ENCODE measurements around the gene DNAJC1. TPM values are rescaled to one million over a fixed set of nuclear protein-coding genes. Genes with fewer than 3 reads are reported as not detected.
"Not testable (repeated sequence)": the region's sequence is repeated elsewhere in the genome, so short reads cannot be mapped to it uniquely, and the experiment has no call there.

DNAJC1 gene
- total RNA-seq, 2 experiments from 2014 or later, result 21.4 to 22.4 TPM

DNA sequence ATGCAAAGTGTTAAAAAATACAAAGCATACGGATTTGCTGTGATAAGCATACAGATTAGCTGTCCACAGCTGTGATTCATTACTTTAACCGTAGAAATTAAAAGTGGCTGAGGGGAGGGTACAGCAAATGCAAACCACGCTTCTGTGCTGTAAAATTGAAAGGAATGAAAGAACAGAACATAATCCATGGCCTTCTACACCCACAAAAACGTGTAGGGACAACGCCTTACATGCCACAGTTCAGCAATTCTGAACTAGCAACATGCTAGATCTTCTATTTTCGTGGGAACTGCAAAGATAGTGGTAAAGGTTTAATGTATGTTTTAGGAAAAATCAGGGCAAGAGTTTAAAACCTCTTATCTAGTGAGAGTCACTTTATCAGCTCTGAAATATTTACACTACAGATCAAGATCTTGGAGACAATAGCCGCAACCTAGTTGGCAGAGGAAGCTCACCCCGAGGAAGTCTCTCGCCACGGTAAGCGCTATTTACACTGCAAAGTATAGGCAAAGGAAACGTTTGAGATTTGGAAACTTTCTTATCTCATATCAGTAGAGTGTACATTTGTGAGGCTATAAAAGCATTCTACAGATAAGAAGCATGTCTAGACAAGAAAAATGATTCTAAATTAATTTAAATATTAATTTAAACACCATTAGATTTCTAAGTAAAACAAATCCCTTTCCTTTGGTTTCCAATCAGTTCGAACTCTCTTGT is 275.9 kb downstream of the DNAJC1 start:
- CTCF ChIA-PET, result interaction anchor here (5.8 kb wide), 1 partner anchor 231 kb away, joined by 48 read pairs; no protein-coding TSS in a partner anchor
- DNase-seq, result no peak
- ATAC-seq, result no peak
- peaks cover 32% of the 10 kb centered on the region for H3K36me3 Mint-ChIP-seq (ENCODE audit: low read depth)
- peaks cover 31% of the 10 kb centered on the region for H3K4me1 Mint-ChIP-seq (ENCODE audit: low read depth)
- H3K4me3 Mint-ChIP-seq, result no peak overlapping the region
- H3K27me3 Mint-ChIP-seq (ENCODE audit: low read depth), result no peaks in the 10 kb centered on the region
- no peaks in the 10 kb centered on the region for H3K9me3 Mint-ChIP-seq (ENCODE audit: insufficient read depth)
- H3K27ac Mint-ChIP-seq, result no peak overlapping the region
- POLR2A ChIA-PET, result no interaction called here

DNA sequence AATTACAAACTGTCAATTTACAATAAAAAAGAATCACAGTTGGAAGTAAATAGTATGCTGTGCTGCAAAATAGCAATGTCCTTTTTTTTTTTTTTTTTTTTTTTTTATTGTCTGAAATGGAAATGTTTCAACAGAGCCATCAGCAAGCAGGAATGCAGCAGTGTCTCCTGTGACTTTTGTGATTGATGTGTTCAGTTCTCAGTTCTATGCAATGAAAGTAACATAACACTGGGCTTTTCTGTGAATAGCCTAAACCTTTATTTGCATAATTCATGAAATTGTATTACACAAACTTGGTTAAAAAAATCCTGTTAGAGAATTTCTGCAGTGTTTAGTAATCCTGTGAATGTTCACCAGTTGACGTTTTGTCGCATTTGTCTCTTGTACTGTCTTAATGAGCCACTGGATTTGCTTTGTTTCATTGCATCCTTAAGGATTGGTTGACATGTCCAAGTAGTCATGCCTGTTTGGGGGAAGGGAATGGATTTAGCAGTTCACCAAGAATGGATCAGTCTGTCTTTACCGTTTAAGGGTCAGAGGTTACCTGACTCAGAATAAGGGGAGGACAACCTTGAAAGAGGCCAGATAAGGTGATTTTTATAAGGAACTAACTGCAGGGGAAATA is 276.8 kb downstream of the DNAJC1 start:
- CTCF ChIA-PET, result no interaction called here
- no peak overlapping the region for H3K27ac Mint-ChIP-seq
- H3K9me3 Mint-ChIP-seq (ENCODE audit: insufficient read depth), result no peaks in the 10 kb centered on the region
- no peaks in the 10 kb centered on the region for H3K27me3 Mint-ChIP-seq (ENCODE audit: low read depth)
- no peak overlapping the region for H3K4me3 Mint-ChIP-seq
- peaks cover 29% of the 10 kb centered on the region for H3K36me3 Mint-ChIP-seq (ENCODE audit: low read depth)
- H3K4me1 Mint-ChIP-seq (ENCODE audit: low read depth), result peaks cover 25% of the 10 kb centered on the region
- POLR2A ChIA-PET, result no interaction called here
- DNase-seq (no peak), ATAC-seq (no peak)

DNA sequence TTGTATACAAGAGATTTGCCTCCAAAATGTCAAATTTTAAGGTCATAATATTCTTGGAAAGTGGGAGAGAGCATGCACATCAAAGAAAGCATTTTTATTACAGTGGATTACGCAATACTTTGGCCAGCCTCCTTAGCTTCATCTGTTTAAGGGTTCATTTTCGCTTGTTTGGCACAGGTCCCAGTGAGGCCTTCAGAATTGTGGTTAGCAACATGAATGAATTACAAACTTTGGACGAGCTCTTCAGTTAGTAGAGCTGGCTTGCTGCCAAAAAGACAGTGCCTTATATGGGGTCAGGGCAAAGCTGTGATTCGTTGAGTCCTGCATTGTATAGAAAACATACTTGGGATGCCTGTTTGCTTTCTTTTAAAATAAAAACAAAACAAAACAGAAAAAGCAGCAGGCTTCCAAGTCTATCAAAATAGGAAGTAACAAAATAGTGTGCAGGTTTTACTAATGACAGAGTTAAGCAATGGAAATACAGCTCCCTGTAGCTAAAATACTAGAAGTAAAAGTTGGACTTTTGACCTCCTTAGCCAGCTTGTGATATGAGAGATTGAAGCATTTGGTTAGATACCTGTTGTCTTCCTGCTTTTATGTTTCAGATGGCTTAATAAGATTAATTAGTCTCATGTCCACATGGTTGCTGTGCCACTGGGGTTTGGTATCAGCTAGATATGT is 278.7 kb downstream of the DNAJC1 start:
- Mint-ChIP-seq H3K27ac (no peak overlapping the region), H3K9me3 (ENCODE audit: insufficient read depth) (no peaks in the 10 kb centered on the region), H3K4me1 (ENCODE audit: low read depth) (peaks cover 24% of the 10 kb centered on the region), H3K4me3 (no peak overlapping the region), H3K36me3 (ENCODE audit: low read depth) (peaks cover 26% of the 10 kb centered on the region), H3K27me3 (ENCODE audit: low read depth) (no peaks in the 10 kb centered on the region)
- POLR2A ChIA-PET, result interaction anchor here (0.6 kb wide), 1 partner anchor 13 kb away, joined by 3 read pairs; no protein-coding TSS in a partner anchor
- peak; percentile 55 for ATAC-seq
- CTCF ChIA-PET, result interaction anchor here (0.9 to 3.0 kb wide), 5 partner anchors 8 to 229 kb away, joined by 3 to 16 read pairs (median 4); no protein-coding TSS in a partner anchor
- peak; percentile 63 for DNase-seq

DNA sequence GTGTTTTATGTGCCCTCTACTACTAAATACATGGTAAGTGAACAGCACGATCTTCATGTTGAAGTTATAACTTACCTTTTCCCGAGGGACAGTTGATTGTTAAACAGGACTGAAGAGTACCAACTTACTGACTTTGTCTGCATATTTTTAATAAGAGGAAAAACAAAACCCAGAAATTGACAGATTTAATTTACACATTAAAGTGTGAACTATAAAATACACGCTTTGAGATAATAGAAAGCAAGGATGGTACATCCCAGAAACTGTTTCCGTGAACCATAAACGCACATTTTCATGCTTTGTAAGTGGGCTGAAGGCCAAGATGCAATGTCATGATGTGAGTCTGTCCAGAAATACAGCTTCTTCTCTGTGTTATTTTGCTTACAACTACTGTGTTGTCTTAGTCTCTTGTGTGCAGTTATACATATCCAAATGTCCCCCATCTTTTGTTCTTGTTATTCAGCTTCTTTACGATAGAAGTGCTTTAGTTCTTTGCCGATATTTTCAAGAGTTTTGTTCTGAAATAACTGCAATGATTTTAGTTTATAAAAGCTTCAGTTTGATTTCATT is 279.4 kb downstream of the DNAJC1 start:
- ChIA-PET CTCF (interaction anchor here (0.9 to 3.0 kb wide), 4 partner anchors 9 to 228 kb away, joined by 3 to 16 read pairs (median 6); no protein-coding TSS in a partner anchor), POLR2A (interaction anchor here (0.6 kb wide), 2 partner anchors 13 to 208 kb away, joined by 3 to 5 read pairs; no protein-coding TSS in a partner anchor)
- ATAC-seq (no peak), DNase-seq (no peak)
- Mint-ChIP-seq H3K27ac (no peak overlapping the region), H3K4me3 (no peak overlapping the region), H3K4me1 (ENCODE audit: low read depth) (peaks cover 24% of the 10 kb centered on the region), H3K36me3 (ENCODE audit: low read depth) (peaks cover 24% of the 10 kb centered on the region), H3K9me3 (ENCODE audit: insufficient read depth) (no peaks in the 10 kb centered on the region), H3K27me3 (ENCODE audit: low read depth) (no peaks in the 10 kb centered on the region)

DNA sequence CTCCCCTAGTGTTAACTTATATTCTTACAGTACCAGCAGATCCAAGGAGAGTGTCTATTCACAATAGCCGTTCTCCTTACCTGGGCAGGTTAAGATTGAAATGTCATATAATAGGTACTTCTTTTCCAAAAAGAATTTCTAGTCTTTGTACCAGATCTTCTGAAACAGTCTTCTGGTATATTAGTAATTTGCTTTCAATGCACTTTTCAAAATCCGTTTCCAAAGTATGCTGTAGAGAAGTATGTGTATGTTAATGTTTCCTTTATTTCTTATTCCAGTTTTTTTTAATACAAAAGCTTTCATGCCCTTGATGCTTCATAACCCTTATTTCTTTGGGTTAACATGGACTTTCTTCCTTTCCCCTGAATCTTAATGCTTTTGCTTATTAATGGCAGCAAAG is 281.3 kb downstream of the DNAJC1 start:
- ATAC-seq, result no peak
- Mint-ChIP-seq H3K27me3 (ENCODE audit: low read depth) (no peaks in the 10 kb centered on the region), H3K4me3 (no peak overlapping the region), H3K4me1 (ENCODE audit: low read depth) (peaks cover 16% of the 10 kb centered on the region), H3K36me3 (ENCODE audit: low read depth) (peaks cover 19% of the 10 kb centered on the region), H3K9me3 (ENCODE audit: insufficient read depth) (no peaks in the 10 kb centered on the region), H3K27ac (no peak overlapping the region)
- no peak for DNase-seq
- POLR2A ChIA-PET, result no interaction called here
- CTCF ChIA-PET, result interaction anchor here (1.4 to 3.0 kb wide), 2 partner anchors 9 to 11 kb away, joined by 5 to 16 read pairs; no protein-coding TSS in a partner anchor

DNA sequence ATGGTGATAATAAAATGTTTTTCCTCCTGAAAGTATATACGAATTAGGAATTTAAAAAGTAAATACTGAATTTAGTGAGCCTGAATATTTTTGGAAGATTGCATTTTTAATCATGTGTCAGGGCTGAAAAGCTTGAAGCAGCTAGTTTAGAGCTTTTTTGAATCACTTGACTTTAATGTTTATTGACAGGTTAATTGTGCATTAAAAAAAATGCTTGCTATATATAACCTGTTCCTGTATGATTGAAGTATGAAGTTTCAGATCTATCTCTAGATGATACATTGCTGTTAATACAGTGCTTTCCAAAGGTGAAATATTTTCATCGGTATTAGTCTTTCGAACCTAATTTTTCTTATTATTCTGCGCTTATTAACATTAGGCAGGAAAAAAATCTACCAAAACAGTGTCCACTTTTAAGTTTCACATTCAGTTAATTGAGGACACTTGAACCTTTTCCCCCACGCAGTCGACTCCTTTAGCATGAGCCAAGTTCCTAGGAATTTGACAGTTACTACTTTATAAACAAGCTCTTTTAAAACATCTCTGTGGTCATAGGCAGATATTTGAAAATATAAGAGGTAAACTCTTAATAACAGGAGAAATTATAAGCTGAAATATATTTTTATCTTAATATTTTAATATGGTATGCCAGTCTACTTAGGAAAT is 282.4 kb downstream of the DNAJC1 start:
- Mint-ChIP-seq H3K4me3 (no peak overlapping the region), H3K9me3 (ENCODE audit: insufficient read depth) (no peaks in the 10 kb centered on the region), H3K4me1 (ENCODE audit: low read depth) (peaks cover 14% of the 10 kb centered on the region), H3K36me3 (ENCODE audit: low read depth) (peaks cover 14% of the 10 kb centered on the region), H3K27ac (no peak overlapping the region), H3K27me3 (ENCODE audit: low read depth) (no peaks in the 10 kb centered on the region)
- DNase-seq (no peak), ATAC-seq (no peak)
- CTCF ChIA-PET, result interaction anchor here (1.2 to 1.4 kb wide), 2 partner anchors 10 to 225 kb away, joined by 3 to 5 read pairs; no protein-coding TSS in a partner anchor
- POLR2A ChIA-PET, result no interaction called here

DNA sequence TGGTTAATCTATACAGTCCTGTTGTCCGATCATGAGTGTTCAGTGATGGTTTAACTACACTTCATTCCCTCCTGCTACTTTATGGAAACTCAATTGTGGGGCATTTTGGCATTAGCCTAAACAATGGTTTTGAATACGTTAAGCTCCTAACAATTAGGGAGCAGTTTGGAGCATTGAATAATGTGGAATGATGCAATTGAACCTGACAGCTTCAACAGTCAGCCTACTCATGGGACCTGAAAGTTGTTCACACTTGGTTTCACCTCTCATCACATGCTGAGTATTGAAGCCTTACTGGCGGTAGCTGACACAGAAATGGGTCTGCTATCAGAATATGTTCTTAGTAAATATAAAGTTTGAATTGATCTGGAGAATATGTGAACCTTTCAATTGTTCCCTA is 283.4 kb downstream of the DNAJC1 start:
- Mint-ChIP-seq H3K4me1 (ENCODE audit: low read depth) (peaks cover 12% of the 10 kb centered on the region), H3K27me3 (ENCODE audit: low read depth) (no peaks in the 10 kb centered on the region), H3K27ac (no peak overlapping the region), H3K4me3 (no peak overlapping the region), H3K9me3 (ENCODE audit: insufficient read depth) (no peaks in the 10 kb centered on the region), H3K36me3 (ENCODE audit: low read depth) (peaks cover 23% of the 10 kb centered on the region)
- CTCF ChIA-PET, result interaction anchor here (1.2 kb wide), 2 partner anchors 12 to 224 kb away, joined by 3 to 4 read pairs; no protein-coding TSS in a partner anchor
- no peak for ATAC-seq
- POLR2A ChIA-PET, result no interaction called here
- no peak for DNase-seq

DNA sequence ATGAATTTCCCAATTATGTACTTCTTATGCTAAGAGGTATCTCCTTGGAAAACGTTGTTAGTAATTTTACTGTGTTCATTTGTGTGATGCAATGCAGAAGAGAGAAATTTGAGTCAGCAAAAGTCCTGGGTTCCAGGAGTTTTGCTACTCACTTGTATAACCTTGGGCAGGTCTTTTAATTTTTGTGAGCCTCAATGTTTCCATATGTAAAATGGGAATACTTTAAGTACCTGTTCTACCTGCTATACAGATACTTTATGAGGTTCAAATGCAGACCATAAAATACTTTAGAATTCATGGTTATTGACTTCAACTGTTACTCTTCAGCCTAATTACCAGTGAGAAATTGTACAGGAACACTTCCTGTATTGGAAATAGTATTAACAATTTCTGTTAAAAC is 284.0 kb downstream of the DNAJC1 start:
- ChIA-PET POLR2A (no interaction called here), CTCF (interaction anchor here (1.2 kb wide), 1 partner anchor 13 kb away, joined by 4 read pairs; no protein-coding TSS in a partner anchor)
- Mint-ChIP-seq H3K36me3 (ENCODE audit: low read depth) (peaks cover 26% of the 10 kb centered on the region), H3K27ac (no peak overlapping the region), H3K27me3 (ENCODE audit: low read depth) (no peaks in the 10 kb centered on the region), H3K4me3 (no peak overlapping the region), H3K9me3 (ENCODE audit: insufficient read depth) (no peaks in the 10 kb centered on the region), H3K4me1 (ENCODE audit: low read depth) (peaks cover 6% of the 10 kb centered on the region)
- ATAC-seq (no peak), DNase-seq (no peak)

DNA sequence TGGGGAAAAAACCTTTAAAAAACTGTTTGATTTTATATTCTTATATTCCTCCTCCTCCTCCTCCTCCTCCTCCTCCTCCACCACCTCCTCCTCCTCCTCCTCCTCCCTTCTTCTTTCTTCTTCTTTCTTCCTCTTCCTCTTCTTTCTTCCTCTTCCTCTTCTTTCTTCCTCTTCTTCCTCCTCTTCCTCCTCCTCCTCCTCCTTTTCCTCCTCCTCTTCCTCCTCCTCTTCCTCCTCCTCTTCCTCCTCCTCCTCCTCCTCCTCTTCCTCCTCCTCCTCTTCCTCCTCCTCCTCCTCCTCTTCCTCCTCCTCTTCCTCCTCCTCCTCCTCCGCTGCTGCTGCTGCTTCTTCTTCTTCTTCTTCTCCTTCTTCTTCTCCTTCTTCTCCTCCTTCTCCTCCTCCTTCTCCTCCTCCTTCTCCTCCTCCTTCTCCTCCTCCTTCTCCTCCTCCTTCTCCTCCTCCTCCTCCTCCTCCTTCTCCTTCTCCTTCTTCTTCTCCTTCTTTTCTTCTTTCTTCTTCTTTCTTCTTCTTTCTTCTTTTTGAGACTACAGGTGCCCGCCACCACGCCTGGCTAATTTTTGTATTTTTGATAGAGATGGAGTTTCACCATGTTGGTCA is 286.0 kb downstream of the DNAJC1 start:
- peak overlapping the region; percentile 30 for H3K27ac Mint-ChIP-seq
- H3K4me3 Mint-ChIP-seq; POLR2A ChIA-PET; H3K9me3 Mint-ChIP-seq (ENCODE audit: insufficient read depth); ATAC-seq; H3K4me1 Mint-ChIP-seq (ENCODE audit: low read depth); DNase-seq; H3K27me3 Mint-ChIP-seq (ENCODE audit: low read depth); CTCF ChIA-PET: not testable (repeated sequence)
- H3K36me3 Mint-ChIP-seq (ENCODE audit: low read depth), result peaks cover 31% of the 10 kb centered on the region

DNA sequence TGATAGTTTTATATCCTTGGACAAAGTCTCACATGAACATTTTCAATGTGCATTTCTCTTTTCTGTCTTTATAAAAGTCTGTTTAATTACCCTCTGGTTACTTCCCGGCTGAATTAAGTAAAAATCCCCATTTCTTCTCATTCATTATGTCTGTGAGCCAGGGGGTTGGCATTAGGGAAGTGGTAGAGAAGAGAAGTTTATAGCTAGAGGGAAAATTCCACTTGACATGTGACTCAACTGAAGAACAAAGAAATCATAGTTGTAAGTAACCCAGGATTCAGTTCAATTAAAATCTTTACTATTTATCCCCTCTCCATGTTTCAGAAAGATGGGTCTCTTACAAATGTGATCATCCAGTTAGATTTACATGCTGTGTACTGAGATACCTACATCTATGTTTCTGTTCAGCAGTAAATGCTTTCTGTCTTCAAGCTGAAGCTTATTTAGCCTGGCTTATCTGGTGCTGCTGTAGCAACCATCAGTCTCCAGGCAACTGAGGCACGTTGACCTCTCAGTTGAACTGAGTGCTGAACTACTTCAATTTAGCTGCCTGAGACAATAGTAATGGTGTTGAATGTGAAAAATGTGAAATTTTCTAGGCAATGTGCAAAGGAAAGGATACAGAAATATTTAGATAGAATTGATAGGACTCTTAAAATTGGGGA is 287.9 kb downstream of the DNAJC1 start:
- Mint-ChIP-seq H3K27me3 (ENCODE audit: low read depth) (no peaks in the 10 kb centered on the region), H3K4me3 (no peak overlapping the region), H3K9me3 (ENCODE audit: insufficient read depth) (no peaks in the 10 kb centered on the region), H3K36me3 (ENCODE audit: low read depth) (peaks cover 37% of the 10 kb centered on the region), H3K4me1 (ENCODE audit: low read depth) (no peaks in the 10 kb centered on the region), H3K27ac (no peak overlapping the region)
- ChIA-PET CTCF (no interaction called here), POLR2A (no interaction called here)
- ATAC-seq (no peak), DNase-seq (no peak)

DNA sequence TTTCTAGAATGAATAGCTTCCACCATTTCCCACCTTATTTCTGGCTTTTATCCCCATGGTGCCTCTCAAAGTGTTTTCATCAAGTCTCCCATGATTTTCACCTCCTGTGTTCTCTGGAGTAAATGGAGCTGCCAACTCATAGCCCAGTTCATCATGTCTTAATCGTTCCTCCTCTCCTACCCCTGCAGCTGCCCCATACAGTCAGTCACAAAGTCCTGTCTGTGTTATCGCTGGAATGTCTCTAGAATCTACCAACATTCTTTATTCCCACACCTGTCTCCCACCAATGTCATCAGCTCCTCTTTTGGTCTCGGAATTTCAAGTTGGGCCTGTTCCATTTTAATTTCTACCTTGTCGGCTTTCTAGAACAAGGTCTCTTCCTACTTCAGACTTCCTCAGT is 290.6 kb downstream of the DNAJC1 start:
- CTCF ChIA-PET, result no interaction called here
- no peak overlapping the region for H3K4me3 Mint-ChIP-seq
- no peaks in the 10 kb centered on the region for H3K9me3 Mint-ChIP-seq (ENCODE audit: insufficient read depth)
- DNase-seq (no peak), ATAC-seq (no peak)
- peaks cover 39% of the 10 kb centered on the region for H3K36me3 Mint-ChIP-seq (ENCODE audit: low read depth)
- no peaks in the 10 kb centered on the region for H3K4me1 Mint-ChIP-seq (ENCODE audit: low read depth)
- POLR2A ChIA-PET, result no interaction called here
- peak overlapping the region; percentile 10 for H3K27ac Mint-ChIP-seq
- no peaks in the 10 kb centered on the region for H3K27me3 Mint-ChIP-seq (ENCODE audit: low read depth)

Data from activated CD8-positive, alpha-beta T cell treated with anti-CD3 and anti-CD28 coated beads, Interleukin-2, amount 10 ng/mL, durations not matched to agents 7 days and 5 days (primary cell).